ENCODE measurements around the gene CNTN4.

The CNTN4 gene

DNA sequence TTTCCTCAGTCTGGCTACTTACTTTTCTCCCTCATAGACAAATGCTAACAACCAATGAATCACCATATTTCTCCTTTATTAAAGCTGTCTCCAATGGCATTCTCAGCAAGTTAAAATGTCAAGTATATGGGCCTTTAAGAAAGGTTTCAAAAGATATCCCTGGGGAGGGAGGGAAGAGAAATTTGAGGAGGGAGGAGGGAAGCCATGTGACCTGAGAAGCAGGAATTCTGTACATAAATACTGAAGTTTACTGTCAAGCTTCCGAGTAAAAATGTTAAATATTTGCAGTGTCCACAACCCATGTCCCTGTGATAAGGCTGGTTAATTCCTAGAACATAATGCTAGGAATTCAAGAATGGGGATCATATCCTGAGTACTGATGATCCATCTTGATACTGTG, 175.9 kb downstream of the CNTN4 start:
- DNase-seq, result no peak

DNA sequence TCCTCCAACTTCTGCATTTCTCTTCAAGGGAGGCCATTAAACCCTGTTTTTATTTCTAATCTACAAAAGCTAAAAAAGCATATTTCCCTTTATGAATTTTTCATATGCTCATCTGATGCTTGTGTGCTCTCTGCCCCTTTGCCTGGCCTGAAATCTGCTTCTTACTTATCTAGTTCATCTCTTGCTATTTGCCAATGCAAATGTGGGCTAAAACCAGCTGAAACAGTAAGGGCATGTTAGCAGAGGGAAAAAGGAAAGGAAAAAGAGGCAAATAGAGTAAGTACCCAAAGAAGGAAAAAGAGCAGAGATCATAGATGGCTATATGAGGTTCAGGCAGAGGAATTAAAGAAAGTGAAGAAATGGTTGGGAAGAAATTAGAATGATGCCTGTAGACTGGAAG, 185.2 kb downstream of the CNTN4 start:
- no peak for DNase-seq

DNA sequence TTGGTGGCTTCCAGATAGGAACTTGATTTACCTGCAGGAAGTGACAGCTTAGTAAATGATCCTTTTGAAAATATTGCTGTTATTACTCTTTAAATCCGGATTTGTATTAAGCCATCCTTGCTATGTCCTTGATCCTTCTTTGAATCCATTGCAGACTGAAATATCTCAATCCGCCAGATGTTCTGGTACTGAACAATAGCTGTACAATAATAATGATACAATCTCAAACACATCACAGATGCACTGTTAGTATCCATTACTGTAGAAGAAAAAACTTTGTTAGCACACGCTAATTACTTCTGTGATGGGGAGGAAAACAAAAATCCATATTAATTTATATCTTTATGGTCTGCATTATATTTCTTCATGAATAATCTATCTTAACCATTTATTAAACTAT, 202.3 kb downstream of the CNTN4 start:
- no peak for DNase-seq

DNA sequence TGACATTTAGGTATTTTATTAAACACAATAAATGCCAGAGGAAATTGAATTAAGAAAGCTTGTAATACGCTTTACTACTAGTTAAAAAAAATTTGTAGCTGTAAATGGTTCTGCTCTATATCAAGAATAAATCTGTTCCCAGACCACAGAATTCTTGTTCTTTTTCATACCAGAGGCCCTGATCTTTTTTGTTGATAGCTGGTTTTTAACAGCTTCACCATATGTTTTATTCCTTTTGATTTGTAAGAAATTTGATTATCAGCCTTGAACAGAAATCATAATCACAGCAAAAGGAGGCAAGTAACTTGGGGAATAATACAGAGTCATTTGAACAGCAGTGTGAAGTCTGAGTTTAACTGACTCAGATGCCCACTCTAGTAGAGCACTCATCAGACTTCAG, 202.7 kb downstream of the CNTN4 start:
- DNase-seq, result no peak

DNA sequence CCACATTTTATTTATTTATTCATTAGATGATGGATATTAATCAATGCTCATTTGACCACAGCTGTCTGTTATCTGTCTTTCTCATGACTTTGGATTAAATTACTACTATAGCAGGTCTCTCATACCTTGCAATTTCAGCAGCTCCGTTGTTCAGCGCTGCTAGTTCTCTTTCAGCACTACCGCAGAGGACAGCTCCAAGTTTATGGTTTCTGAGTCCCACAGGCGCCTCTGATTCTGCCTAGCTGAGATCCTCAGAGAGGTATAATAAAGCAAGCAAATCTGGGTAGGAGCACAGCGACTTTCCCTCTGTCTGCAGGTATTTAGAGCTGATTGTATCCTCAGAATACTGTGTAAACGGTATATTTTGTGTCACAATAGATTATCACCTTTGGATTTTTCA, 204.9 kb downstream of the CNTN4 start:
- DNase-seq, result peak; percentile 17

DNA sequence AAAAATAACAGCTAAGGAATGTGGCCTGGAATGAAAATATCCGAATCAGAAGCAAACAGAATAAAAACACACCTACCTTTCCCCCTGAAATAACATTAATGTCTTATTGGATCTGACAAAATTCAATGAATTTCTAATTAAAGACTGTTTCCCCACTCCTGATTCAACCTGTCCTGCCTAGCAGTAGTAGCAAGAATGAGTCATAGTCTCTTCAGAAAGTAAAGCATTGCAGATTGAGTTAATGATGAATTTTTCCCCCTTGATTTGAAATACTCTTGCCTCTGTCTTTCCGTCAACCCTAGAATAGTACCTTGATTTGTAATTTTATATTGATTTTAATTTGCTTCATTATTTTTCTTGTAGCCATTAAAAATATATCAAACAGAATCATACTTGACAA, 212.4 kb downstream of the CNTN4 start:
- DNase-seq, result no peak

DNA sequence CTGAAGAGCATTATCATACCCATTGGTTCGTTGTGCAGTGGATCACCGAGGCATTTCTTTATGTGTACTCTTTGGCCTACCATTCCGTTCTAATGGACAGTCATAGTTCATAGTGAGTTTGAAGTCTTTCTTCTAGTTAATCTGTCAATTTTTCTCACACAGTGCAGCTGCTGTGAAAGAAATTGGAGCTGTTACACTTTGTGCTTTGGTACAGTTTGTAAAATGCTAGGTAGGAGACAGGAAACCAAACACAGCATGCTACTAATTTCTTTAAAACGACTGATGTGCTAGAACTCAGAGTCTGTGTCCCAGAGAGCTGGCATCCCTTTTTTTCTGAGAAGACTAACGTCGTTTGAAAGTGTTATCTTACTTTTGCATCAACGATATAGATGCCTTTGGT, 218.9 kb downstream of the CNTN4 start:
- no peak for DNase-seq

DNA sequence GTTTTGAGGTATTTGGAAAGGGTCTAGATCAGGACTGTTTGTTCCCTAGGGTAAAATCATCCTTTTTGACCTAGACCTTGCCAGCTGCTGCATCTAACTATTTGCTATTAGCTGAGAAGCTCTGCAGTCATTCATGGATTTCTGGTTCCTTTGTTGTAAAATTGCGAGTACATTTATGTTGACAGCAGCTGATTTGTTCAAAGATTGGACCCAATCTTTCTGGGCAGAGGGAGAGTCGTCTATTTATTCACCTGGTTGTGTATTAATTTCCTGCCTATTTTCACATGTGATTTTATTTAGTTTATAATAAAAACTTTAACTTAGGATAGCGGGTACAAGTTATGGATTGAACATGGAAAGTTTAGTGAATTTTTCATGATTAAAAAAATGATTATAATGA, 236.3 kb downstream of the CNTN4 start:
- no peak for DNase-seq

DNA sequence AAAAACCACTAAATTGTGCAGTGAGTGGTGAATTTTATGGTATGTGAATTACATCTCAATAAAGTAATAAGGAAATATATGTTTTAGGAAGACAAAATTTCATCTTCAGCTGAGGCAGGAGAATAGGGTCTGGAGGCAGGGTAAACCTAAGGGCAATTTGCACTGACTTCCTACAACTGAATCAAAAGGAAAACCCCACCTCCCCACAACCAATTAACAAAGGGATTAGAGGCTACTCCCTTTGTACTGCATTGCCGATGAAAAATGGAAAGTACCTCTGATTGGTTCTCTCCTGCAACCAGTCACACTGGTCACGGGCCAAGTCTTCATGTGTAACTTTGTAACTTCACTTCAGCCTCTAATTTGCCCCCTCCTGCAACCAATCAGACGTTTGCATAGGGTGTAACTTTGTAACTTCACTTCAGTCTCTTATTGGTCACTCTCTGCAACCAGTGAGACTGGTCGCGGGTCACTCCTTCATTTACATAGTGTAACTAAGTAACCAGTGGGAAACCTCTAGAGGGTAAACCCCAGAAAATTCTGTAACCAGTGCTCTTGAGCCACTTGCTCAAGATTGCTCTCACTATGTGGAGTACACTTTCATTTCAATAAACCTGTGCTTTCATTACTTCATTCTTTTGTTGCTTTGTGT, 244.5 kb downstream of the CNTN4 start:
- DNase-seq, result no peak

DNA sequence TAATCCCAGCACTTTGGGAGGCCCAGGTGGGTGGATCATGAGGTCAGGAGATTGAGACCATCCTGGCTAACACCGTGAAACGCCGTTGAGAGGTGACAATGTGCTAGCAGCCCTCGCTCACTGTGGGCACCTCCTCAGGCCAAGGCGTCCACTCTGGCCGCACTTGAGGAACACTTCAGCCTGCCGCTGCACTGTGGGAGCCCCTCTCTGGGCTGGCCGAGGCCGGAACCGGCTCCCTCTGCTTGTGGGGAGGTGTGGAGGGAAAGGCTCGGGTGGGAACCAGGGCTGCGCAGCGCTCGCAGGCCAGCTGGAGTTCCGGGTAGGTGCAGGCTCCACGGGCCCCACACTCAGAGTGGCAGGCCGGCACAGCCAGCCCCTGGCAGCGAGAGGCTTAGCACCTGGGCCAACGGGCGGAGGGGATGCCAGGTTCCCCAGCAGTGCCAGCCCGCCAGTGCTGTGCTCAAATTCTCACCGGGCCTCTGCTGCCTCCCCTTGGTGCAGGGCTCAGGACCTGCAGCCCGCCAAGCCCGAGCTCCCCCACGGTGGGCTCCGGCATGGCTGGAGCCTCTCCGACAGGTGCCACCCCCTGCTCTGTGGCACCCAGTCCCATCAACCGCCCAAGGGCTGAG, 253.6 kb downstream of the CNTN4 start:
- no peak for DNase-seq

DNA sequence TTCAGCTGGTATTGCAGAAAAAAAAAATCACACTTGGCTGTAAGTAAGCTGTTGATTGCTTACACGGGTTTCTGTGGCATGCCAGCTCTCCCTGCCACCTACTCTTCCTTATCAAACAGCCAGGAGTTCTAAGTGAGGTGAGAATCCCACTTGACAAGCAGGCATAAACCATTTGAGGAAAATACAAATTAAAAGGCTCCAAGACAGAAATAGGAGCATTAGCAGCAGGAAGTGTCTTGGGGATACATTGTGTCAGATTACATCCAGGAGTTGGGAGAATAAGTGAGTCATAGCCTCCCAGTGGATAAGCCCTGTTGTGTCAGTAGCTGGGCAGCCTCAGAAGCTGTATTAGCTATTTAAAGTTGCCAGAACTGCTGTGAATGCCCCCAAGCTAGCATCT, 256.0 kb downstream of the CNTN4 start:
- peak; percentile 72 for DNase-seq

DNA sequence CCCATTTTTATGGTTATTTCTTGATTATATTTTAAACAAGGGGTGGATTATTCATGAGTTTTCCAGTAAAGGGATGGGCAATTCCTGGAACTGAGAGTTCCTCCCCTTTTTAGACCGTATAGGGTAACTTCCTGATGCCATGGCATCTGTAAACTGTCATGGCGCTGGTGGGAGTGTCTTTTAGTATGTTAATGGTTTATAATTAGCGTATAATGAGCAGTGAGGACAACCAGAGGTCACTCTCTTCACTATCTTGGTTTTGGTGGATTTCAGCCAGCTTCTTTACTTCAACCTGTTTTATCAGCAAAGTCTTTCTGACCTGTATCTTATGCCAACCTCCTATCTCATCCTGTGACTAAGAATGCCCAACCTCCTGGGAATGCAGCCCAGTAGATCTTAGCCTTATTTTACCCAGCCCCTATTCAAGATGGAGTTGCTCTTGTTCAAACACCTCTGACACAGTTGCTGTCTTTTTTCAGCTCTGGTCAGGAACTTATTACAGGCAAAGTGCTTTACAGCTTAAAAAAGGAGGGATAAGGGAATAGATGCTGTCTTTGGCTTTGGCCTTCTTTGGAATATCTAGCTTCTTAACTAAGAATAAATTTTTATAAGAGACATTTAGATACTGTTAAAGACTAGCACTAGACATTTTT, 257.8 kb downstream of the CNTN4 start:
- no peak for DNase-seq

DNA sequence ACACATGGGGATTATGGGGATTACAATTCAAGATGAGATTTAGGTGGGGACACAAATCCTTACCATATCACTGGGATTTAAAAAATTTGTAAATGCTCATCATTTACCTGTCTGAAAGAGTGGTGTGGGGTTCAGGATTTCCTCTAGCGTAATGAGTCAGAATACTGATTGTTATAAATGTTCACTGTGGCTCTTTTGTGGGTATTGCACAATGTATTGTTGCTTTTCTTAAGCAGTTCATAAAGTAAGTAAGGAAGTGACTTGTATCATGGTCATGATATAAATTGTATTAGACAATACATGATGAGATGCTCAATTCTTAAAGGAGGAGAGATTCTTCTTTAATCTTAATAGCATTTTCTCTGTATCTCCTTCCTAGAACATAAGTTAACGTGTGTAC, 262.1 kb downstream of the CNTN4 start:
- DNase-seq, result no peak

DNA sequence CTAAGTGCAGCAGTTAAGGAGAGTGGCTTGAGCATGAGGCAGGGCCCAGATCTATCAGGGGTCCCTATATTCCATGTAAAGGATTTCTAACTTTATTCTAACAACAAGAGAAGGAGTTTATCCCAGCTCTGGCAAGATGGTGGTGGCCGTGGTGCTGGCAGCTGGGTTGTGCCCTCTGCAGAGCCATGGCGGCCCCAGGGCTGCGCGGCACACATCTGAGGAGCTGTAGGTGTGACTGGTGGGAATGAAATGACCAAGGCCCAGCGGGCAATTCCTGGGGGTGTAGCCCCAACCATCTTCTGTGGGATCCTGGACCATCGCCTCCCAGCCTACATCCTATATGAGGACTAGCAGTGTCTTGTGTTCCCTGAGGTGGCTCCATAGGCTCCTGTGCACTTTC, 263.5 kb downstream of the CNTN4 start:
- no peak for DNase-seq

DNA sequence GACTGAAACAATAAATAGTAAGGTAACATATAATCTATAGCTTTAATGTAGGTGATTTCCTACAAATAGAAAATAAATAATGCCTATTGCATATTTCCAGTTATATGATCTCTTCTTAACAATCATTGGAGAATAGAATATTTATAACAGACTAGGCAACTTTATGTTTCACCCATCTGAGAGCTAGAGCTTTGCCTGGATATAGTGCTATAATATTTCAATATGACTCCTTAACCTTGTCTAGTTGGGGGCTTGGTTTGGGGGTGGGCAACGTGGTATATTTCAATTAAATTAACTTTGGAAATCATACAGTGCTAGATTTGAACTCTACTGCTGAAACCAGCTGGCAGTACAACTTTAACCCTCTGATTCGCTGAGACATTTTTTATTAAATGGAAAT, 265.2 kb downstream of the CNTN4 start:
- no peak for DNase-seq

DNA sequence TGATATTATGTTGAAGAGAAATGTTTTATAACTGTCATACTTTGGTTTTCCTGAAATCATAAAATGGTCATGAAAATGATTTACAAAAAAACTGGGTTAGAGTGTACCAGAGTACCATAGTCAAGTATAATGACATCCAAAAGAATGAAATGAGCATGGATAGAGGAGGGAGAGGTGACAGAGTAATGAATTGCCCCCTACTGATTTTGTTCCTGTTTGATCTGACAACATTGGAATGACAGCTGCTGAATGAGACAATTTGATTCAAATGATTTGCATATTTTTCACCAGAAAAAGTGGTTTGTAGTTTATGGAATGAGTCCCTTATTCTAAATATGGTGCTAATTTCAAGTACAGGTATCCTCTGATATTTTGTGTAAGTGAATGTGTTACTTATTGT, 271.7 kb downstream of the CNTN4 start:
- no peak for DNase-seq

DNA sequence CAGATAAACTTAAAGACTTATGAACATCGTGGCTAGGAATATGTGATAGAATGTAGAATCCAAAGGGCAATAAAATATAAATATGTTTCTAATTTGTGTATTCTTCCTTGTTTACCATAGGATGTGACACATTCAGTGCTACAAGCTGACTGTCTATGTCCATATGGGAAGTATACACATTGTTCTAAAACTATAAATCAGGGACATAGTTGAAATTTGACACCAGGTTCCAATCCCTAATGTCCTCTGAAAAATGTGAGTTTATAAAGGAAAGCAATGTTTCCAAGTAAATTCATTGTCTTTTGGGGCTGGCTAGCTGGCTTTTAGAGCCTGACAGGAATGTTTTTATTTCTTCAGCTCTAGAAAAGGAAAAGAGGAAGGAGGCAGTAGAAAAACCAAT, 273.6 kb downstream of the CNTN4 start:
- no peak for DNase-seq

DNA sequence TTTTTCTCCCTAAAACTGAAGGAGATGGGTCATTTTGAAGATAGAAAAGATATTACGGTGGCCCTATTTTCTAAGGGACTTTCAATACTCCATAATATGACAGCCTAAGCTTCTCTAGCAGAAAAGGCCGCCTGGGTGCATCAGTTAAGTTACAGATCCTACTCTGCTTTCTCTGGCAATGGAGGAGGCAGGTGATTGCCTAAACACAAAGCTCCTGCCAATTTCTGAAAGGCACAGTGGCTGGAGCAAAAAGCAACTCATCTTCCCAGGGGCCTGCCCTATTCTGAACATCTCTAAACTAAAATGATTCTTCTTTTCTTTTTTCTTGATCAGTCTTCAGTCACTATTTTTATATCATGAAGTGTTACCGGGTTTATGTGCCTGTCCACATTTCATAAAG, 276.7 kb downstream of the CNTN4 start:
- no peak for DNase-seq

DNA sequence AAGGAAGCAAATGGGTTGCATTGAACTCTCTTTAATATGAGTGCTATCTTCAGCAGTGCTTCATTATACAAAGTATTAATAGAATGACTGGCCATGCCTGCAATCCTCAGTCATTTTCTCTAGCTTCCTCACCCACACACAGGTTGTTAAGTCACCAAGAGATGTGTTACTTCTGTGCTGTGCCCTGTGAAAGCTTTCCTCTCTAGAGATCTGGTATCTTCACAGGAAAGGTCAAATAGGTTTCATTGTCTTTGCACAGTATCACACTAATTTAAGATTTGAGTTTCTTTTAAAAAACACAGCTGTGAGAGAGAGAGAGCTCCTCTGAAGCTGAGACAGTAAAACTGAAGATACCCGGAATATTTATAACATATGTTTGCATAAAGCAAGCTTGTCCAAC, 278.6 kb downstream of the CNTN4 start:
- DNase-seq, result no peak

DNA sequence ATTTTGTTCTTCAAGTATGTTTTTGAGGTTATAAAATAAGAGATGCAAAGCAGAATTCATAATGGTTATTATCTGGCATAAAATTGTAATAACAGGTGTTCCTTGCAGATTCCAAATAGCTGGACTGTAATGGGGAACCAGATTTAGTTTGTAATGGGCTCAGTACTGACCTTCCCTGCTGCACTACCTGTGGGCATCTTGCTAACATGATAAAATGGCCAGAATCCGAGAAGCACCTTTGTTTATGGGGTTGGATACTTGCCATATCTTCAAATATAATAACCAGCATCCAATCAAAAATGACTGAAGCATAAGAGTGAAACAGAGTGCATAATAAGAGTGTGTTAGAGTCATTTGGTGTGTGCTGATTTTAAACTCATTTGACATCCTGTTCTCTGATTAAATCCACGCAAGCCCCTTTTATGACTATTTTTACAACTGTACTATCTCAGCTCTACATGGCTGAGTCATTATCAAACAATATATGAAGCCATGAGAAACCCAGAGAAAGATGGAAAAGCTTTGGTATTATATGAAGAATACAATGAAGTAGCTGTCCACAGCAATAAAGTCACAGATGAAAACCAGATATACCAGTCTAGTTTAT, 292.4 kb downstream of the CNTN4 start:
- no peak for DNase-seq

DNA sequence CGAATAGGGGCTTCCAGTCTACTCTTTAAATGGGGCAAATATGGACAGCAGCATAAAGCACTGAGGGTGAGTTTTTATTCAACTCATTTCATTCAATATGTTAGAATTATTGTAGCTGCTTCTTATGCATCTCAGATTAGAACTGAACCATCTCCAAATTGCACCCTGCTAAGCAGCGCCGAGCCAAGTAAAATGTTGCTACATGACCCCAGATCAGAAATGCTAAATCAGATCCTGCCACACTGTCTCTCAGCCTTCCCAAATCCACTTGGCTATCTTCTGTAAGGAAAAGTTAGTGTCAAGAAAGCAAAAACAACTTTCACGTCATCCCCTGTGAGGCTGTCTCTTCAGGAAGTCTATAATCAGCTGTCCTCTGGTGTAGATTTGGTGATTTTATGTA, 293.2 kb downstream of the CNTN4 start:
- DNase-seq, result no peak

DNA sequence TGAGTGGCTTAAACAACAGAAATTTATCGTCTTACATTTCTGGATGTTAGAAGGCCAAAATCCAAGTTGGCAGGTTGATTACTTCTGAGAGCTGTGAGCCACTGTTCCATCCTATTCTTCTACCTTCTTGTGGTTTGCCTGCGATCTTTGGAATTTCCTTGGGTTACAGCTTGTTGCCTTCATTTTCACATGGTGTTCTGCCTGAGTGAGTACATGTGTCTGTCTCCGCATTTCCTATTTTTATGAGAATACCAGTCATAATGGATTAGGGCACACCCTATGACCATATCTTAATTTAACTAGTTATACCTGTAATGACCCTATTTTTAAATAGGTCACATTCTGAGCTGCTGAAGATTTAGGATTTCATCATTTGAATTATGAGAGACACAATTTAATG, 294.3 kb downstream of the CNTN4 start:
- no peak for DNase-seq

DNA sequence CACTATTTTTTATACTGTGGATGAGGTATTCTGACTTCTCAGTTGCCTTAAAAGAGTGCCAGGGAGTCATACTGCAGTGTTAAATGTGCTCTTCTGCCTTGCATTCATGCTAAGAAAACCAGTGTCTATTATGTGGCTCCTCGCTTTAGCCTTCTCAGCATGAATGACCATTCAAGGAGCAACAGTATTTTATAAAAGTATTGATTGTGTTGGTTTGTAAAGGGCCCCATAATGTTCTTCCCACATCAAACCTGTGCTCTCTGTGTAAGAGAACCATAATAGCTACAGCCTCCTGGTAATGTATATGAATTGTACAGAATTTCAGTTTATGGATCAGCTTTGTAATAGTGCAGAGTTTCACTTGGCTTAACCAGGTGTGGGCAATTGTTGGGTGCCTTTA, 316.4 kb downstream of the CNTN4 start:
- no peak for DNase-seq

DNA sequence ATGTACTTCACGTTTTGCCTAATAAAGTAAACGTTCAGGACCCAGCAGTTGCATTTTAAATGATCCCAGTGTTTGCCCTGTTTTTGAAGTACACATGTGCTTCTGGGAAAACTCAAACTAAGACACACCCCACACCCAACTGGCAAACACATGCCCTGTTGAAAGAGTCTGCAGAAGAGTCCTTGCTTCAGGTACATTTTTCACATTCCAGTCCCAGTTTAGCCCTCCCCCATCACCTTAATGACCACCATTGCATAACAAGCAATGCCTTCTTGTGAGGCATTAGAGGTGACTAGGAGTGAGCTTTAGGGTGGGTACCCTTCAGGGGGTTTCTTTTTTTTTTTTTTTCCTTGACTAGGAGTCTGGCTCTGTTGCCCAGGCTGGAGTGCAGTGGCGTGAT, 322.3 kb downstream of the CNTN4 start:
- DNase-seq, result no peak

Data from fibroblast of upper back skin (primary cell).